ENCODE results near the gene VPREB3.
A peak's percentile ranks its signal among the peaks of the same experiment; 100 is the strongest.

DNA sequence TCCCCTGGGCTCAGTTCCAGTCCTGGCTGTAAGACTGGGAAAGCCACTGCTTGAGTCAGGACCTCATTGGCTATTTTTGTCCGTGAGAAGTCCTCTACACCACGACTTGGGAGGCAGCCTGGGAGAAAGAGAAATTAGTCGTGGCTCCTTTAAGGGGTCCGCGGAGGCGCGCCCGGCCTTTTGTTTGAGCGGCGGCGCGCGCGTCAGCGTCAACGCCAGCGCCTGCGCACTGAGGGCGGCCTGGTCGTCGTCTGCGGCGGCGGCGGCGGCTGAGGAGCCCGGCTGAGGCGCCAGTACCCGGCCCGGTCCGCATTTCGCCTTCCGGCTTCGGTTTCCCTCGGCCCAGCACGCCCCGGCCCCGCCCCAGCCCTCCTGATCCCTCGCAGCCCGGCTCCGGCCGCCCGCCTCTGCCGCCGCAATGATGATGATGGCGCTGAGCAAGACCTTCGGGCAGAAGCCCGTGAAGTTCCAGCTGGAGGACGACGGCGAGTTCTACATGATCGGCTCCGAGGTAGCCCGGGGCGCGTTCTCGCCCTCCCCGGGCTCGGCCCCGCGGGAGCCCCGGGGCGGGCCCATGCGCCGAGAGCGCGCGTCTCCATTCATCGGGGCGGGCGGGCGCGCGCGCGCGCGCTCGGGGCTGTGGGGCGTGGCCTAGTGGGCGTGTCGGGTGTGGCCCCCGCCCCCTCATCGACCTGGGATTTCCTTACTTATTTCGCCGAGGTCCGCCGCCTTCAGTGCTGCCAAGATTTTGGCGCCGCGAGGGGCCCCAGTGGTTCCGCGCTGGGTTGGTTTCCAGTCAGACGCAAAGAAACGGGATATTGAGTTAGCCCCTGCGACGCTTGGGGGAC, 32.8 kb upstream of the VPREB3 start, which contains the start of gene SMARCB1:
- TF ChIP-seq, protein P1, sequence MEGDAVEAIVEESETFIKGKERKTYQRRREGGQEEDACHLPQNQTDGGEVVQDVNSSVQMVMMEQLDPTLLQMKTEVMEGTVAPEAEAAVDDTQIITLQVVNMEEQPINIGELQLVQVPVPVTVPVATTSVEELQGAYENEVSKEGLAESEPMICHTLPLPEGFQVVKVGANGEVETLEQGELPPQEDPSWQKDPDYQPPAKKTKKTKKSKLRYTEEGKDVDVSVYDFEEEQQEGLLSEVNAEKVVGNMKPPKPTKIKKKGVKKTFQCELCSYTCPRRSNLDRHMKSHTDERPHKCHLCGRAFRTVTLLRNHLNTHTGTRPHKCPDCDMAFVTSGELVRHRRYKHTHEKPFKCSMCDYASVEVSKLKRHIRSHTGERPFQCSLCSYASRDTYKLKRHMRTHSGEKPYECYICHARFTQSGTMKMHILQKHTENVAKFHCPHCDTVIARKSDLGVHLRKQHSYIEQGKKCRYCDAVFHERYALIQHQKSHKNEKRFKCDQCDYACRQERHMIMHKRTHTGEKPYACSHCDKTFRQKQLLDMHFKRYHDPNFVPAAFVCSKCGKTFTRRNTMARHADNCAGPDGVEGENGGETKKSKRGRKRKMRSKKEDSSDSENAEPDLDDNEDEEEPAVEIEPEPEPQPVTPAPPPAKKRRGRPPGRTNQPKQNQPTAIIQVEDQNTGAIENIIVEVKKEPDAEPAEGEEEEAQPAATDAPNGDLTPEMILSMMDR (IDR thresholded peaks at IDR 0.05), result no peak
- TF ChIP-seq POLR2A (IDR thresholded peaks at IDR 0.05), result peak; percentile 35
- peak; percentile 22 to 82 (median 64) for TF ChIP-seq POLR2AphosphoS5 (IDR thresholded peaks at IDR 0.05)

All from breast epithelium (tissue), 3 donors.